ENCODE results near the gene KRT81.

Gene KRT81

DNA sequence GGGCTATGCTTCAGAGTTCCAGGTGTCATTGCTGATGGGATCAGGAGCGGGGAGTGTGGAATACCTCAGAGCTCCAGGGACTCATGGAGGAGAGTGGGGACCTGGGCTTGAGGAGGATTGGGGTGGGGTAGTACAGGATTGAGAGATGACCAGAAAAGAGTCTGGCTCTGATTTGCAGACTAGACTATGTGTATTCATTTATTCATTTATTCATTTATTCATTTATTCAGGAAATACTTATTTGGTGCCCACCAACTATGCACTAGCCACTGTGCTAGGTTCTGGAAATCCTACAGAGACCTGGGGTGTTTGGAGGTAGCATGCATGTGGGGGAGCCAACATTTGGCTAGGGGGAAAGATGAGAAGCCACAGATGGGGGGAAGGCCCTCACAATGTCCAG is 30.7 kb upstream of the KRT81 start:
- Histone ChIP-seq H3K27ac (ENCODE audit: low read depth, low read length) (no peak overlapping the region), H4K20me1 (ENCODE audit: control insufficient read depth, insufficient read depth, low read depth, low read length) (no peaks in the 10 kb centered on the region), H3K4me2 (ENCODE audit: low read length) (no peak overlapping the region), H3F3A (ENCODE audit: control insufficient read depth, insufficient read depth) (no peaks in the 10 kb centered on the region), H3K79me2 (ENCODE audit: control insufficient read depth, low read length) (no peaks in the 10 kb centered on the region), H3K4me1 (ENCODE audit: control insufficient read depth, low read length) (no peaks in the 10 kb centered on the region), H3K36me3 (ENCODE audit: control insufficient read depth, low read length) (no peaks in the 10 kb centered on the region), H3K9me3 (ENCODE audit: control insufficient read depth, insufficient read depth, low read length) (no peaks in the 10 kb centered on the region), H3K9me2 (replicated peaks; ENCODE audit: control insufficient read depth, low read length) (no peaks in the 10 kb centered on the region), H3K27me3 (ENCODE audit: control insufficient read depth, low read length) (peaks cover 13% of the 10 kb centered on the region; the same call in 1 of the 2 replicates), H3K4me3 (ENCODE audit: low read length) (no peak overlapping the region)
- TF ChIP-seq EZH2phosphoT487 (IDR thresholded peaks at IDR 0.05; ENCODE audit: borderline replicate concordance, low read length) = no peak
- TF ChIP-seq, protein P1, sequence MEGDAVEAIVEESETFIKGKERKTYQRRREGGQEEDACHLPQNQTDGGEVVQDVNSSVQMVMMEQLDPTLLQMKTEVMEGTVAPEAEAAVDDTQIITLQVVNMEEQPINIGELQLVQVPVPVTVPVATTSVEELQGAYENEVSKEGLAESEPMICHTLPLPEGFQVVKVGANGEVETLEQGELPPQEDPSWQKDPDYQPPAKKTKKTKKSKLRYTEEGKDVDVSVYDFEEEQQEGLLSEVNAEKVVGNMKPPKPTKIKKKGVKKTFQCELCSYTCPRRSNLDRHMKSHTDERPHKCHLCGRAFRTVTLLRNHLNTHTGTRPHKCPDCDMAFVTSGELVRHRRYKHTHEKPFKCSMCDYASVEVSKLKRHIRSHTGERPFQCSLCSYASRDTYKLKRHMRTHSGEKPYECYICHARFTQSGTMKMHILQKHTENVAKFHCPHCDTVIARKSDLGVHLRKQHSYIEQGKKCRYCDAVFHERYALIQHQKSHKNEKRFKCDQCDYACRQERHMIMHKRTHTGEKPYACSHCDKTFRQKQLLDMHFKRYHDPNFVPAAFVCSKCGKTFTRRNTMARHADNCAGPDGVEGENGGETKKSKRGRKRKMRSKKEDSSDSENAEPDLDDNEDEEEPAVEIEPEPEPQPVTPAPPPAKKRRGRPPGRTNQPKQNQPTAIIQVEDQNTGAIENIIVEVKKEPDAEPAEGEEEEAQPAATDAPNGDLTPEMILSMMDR (IDR thresholded peaks at IDR 0.05; ENCODE audit: low read depth, low read length, poor library complexity, severe bottlenecking) = no peak

DNA sequence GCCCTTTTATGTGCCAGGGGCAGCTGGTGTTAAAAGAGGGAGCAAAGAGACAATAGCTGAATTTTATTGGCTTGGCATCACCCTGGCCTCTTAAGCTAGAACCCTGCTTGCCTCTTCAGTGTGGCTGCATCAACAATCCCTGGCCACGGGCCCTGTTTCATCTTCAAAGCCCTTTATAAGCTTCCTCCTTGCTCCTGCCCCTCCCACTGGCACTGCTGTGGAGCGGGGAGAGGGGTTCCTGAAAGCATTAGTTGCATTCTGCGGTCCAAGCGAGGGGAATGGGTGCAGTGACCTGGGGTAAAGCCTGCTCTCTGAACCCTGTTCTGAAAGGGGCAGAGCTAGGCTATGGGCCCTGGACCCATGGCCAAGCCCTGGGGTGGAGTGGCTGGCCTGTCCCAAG is 30.1 kb upstream of the KRT81 start:
- Histone ChIP-seq H3K9me3 (ENCODE audit: control insufficient read depth, insufficient read depth, low read length) (no peaks in the 10 kb centered on the region), H3K27me3 (ENCODE audit: control insufficient read depth, low read length) (peaks cover 13% of the 10 kb centered on the region; the same call in 1 of the 2 replicates), H3F3A (ENCODE audit: control insufficient read depth, insufficient read depth) (no peaks in the 10 kb centered on the region)

DNA sequence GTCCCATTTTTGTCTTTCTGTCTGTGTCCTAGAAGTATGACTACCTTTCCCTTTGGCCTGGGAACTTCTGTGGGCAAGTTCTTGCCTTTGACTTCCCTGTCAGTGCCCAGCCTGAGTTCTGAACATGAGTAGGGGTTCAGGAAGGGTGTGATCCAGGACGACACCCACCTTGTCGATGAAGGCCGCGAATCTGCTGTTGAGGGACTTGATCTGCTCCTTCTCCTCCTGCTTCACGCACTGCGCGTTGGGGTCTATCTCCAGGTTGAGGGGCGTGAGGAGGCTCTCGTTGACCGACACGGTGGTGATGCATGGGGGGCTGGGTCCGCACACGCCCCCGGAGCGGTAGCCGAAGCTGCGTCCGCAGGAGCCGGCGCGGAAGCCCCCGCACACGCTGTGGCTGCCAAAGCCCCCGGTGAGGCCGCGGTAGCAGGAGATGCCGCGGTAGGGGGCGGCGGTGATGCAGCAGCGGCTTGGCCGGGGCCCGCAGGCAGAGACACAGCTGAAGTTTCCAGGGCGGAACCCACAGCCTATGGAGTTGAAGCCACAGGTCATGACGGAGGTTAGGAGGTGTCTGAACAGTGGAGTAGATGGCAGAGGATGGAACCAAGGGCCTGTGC is 29.6 kb upstream of the KRT81 start, which contains the start of gene KRT83:
KRT83 (minus strand) TSS at position 615 of the 617 bp plus-strand sequence; CDS start at position 552, 63 bp downstream.
- Histone ChIP-seq H3K27me3 (ENCODE audit: control insufficient read depth, low read length) (peaks cover 13% of the 10 kb centered on the region; the same call in 1 of the 2 replicates), H3K4me1 (ENCODE audit: control insufficient read depth, low read length) (no peaks in the 10 kb centered on the region)
- TF ChIP-seq EZH2phosphoT487 (IDR thresholded peaks at IDR 0.05; ENCODE audit: borderline replicate concordance, low read length) = no peak
- TF ChIP-seq, protein P1 (IDR thresholded peaks at IDR 0.05; ENCODE audit: low read depth, low read length, poor library complexity, severe bottlenecking) = no peak

More for the DNA sequence above, 30.1 kb upstream of the KRT81 start:
- Histone ChIP-seq H3K4me2 (ENCODE audit: low read length) (no peak overlapping the region), H3K9me2 (replicated peaks; ENCODE audit: control insufficient read depth, low read length) (no peaks in the 10 kb centered on the region), H3K79me2 (ENCODE audit: control insufficient read depth, low read length) (no peaks in the 10 kb centered on the region), H3K27ac (ENCODE audit: low read depth, low read length) (no peak overlapping the region), H3K4me1 (ENCODE audit: control insufficient read depth, low read length) (no peaks in the 10 kb centered on the region), H4K20me1 (ENCODE audit: control insufficient read depth, insufficient read depth, low read depth, low read length) (no peaks in the 10 kb centered on the region), H3K4me3 (ENCODE audit: low read length) (no peak overlapping the region), H3K36me3 (ENCODE audit: control insufficient read depth, low read length) (no peaks in the 10 kb centered on the region)
- TF ChIP-seq EZH2phosphoT487 (IDR thresholded peaks at IDR 0.05; ENCODE audit: borderline replicate concordance, low read length) = no peak
- TF ChIP-seq, protein P1 (IDR thresholded peaks at IDR 0.05; ENCODE audit: low read depth, low read length, poor library complexity, severe bottlenecking) = no peak

More for the DNA sequence above, 29.6 kb upstream of the KRT81 start, which contains the start of gene KRT83:
- Histone ChIP-seq H4K20me1 (ENCODE audit: control insufficient read depth, insufficient read depth, low read depth, low read length) (no peaks in the 10 kb centered on the region), H3K9me2 (replicated peaks; ENCODE audit: control insufficient read depth, low read length) (no peaks in the 10 kb centered on the region), H3K36me3 (ENCODE audit: control insufficient read depth, low read length) (no peaks in the 10 kb centered on the region), H3K79me2 (ENCODE audit: control insufficient read depth, low read length) (no peaks in the 10 kb centered on the region), H3K4me2 (ENCODE audit: low read length) (no peak within 1 kb of the TSS), H3K9me3 (ENCODE audit: control insufficient read depth, insufficient read depth, low read length) (no peaks in the 10 kb centered on the region), H3K4me3 (ENCODE audit: low read length) (no peak within 1 kb of the TSS), H3K27ac (ENCODE audit: low read depth, low read length) (no peak within 1 kb of the TSS), H3F3A (ENCODE audit: control insufficient read depth, insufficient read depth) (no peaks in the 10 kb centered on the region)

Measured in DOHH2 (cell line).